T-cell (primary cell): ENCODE results near the gene P2RX4. TPM values are rescaled to one million over a fixed set of nuclear protein-coding genes. Genes with fewer than 3 reads are reported as not detected.
"Not testable (repeated sequence)": the region's sequence is repeated elsewhere in the genome, so short reads cannot be mapped to it uniquely, and the experiment has no call there.

Experiments
- ATAC-seq, 4 experiments: fragments of 200-7000 bp in 3 of 4; fragments of 150-1000 bp in 1 of 4; cut with Tn5 transposase; replicated peaks in 1 of 4; 1 replicate in 3 of 4; 2 replicates in 1 of 4; pipeline ENCODE4 v1.10.0; 2021; ENCODE audit warnings: moderate library complexity in 3 of 4, mild to moderate bottlenecking in 2 of 4, moderate number of reproducible peaks in 1 of 4
- CTCF ChIA-PET, 2 donors: fragments of 300-600 bp; sonication (Branson Sonifier 250); formaldehyde crosslinking; loops; one replicate each; lab custom pipeline; 2022; ENCODE audit warnings: antibody characterized with exemption in 2 of 2; lab: Charles Lee
- POLR2A ChIA-PET, 2 donors: fragments of 300-600 bp; sonication (Branson Sonifier 250); formaldehyde crosslinking; loops; one replicate each; lab custom pipeline; 2022; ENCODE audit warnings: antibody characterized with exemption in 2 of 2; lab: Charles Lee
- DNase-seq, 35 experiments: peaks; one replicate each; pipeline versions ENCODE4 v3.0.0 to v3.0.0-alpha.2; 2013 to 2023
- H3K27ac ChIP-seq: one replicate; pipeline ENCODE4 v1.5.1; 2013; ENCODE audit warnings: low read length
- H3K27me3 ChIP-seq, 2 experiments: replicated peaks in 1 of 2; 1 replicate in 1 of 2; 2 replicates in 1 of 2; pipeline versions ENCODE4 v1.6.1 to v1.7.0; 2013; ENCODE audit warnings: low read length in 1 of 2, mixed read lengths in 1 of 2; ENCODE audit not compliant: control insufficient read depth in 2 of 2, insufficient read depth in 2 of 2; ENCODE audit errors: extremely low read depth in 1 of 2
- H3K36me3 ChIP-seq, 2 donors: 1 replicate in 1 of 2; 2 replicates in 1 of 2; pipeline versions ENCODE4 v1.6.1 to v1.7.0; 2013; ENCODE audit warnings: low read length in 1 of 2; ENCODE audit not compliant: control insufficient read depth in 2 of 2, insufficient read depth in 1 of 2; ENCODE audit errors: extremely low read depth in 1 of 2
- H3K4me1 ChIP-seq, 2 experiments: 1 replicate in 1 of 2; 2 replicates in 1 of 2; pipeline versions ENCODE4 v1.6.1 to v1.7.0; 2013; ENCODE audit warnings: low read length in 2 of 2, mixed read lengths in 1 of 2; ENCODE audit not compliant: insufficient read depth in 2 of 2, control insufficient read depth in 1 of 2; ENCODE audit errors: extremely low read depth in 1 of 2
- H3K4me3 ChIP-seq, 2 donors: 1 replicate in 1 of 2; 2 replicates in 1 of 2; pipeline versions ENCODE4 v1.5.1 to v1.7.0; 2013; ENCODE audit warnings: mild to moderate bottlenecking in 2 of 2, low read length in 1 of 2, moderate library complexity in 1 of 2; ENCODE audit not compliant: control insufficient read depth in 1 of 2; ENCODE audit errors: extremely low read depth in 1 of 2
- H3K9me3 ChIP-seq: 2 replicates; pipeline ENCODE4 v1.7.0; 2013
- H3K27ac Mint-ChIP-seq, 2 donors: one replicate each; pipeline ENCODE4 v1.8.0; 2020 to 2021; ENCODE audit warnings: mild to moderate bottlenecking in 2 of 2, mixed read lengths in 2 of 2
- H3K27me3 Mint-ChIP-seq, 2 donors: one replicate each; pipeline ENCODE4 v1.8.0; 2021 to 2022; ENCODE audit warnings: mixed read lengths in 2 of 2
- H3K36me3 Mint-ChIP-seq: one replicate; pipeline ENCODE4 v1.8.0; 2021; ENCODE audit warnings: mixed read lengths
- H3K4me1 Mint-ChIP-seq, 3 donors: one replicate each; pipeline ENCODE4 v1.8.0; 2020 to 2022; ENCODE audit warnings: mixed read lengths in 3 of 3, mild to moderate bottlenecking in 1 of 3
- H3K4me3 Mint-ChIP-seq, 3 donors: one replicate each; pipeline ENCODE4 v1.8.0; 2020 to 2022; ENCODE audit warnings: mild to moderate bottlenecking in 3 of 3, mixed read lengths in 3 of 3, moderate library complexity in 3 of 3
- H3K9me3 Mint-ChIP-seq, 3 donors: one replicate each; pipeline ENCODE4 v1.8.0; 2020 to 2022; ENCODE audit warnings: mixed read lengths in 3 of 3
- WGBS: methylation state at CpG from one replicate; pipeline ENCODE4 v1.1.5; 2013; ENCODE audit warnings: missing lambda C conversion rate; ENCODE audit not compliant: insufficient coverage; 5-methylcytosine and 5-hydroxymethylcytosine counted together
- total RNA-seq, 35 experiments: library from RNA in 6 of 35; stranded (reverse) in 6 of 35; fragments of 120-200 nt in 1 of 35; gene quantifications; one replicate each; pipeline versions ENCODE4 v1.2.1 to v1.2.4 and lab custom pipeline; 2013 to 2026

The P2RX4 gene
- total RNA-seq, 5 donors from 2014 or later (not counting 1 experiment from before 2014, with no cell fraction given) = 36.2 to 62.3 (median 36.9) TPM

GRCh38 chr12:121223292-121224285 is 13.7 kb downstream of the P2RX4 start:
- H3K4me3 Mint-ChIP-seq = peak overlapping the region; percentile 34 to 79 (median 59)
- no peaks in the 10 kb centered on the region for H3K27me3 Mint-ChIP-seq
- 58% methylated on average over 15 of the region's 19 CpGs for WGBS
- Histone ChIP-seq H3K4me1 (peaks cover 24 to 54% of the 10 kb centered on the region in 2 experiments), H3K4me3 (peak overlapping the region in 1 of 2 donors; percentile 25), H3K27me3 (no peaks in the 10 kb centered on the region), H3K27ac (peak overlapping the region; percentile 79), H3K9me3 (no peaks in the 10 kb centered on the region), H3K36me3 (peaks cover 5 to 16% of the 10 kb centered on the region in 2 donors)
- peaks cover 24% of the 10 kb centered on the region for H3K36me3 Mint-ChIP-seq
- DNase-seq (peak in 25 of 35 experiments; percentile 9 to 64 (median 29)), ATAC-seq (peak; percentile 52 to 69 (median 63))
- ChIA-PET POLR2A (interaction anchor here in 1 of 2 donors (0.6 kb wide), 1 partner anchor 173 kb away, joined by 8 read pairs; no protein-coding TSS in a partner anchor), CTCF (interaction anchor here (0.5 to 1.6 kb wide), 4 partner anchors 17 to 164 kb away, joined by 3 to 5 read pairs (median 3); no protein-coding TSS in a partner anchor)
- peaks cover 48 to 62% (median 56%) of the 10 kb centered on the region in 3 donors for H3K4me1 Mint-ChIP-seq
- H3K27ac Mint-ChIP-seq = peak overlapping the region; percentile 94 to 98
- no peaks in the 10 kb centered on the region for H3K9me3 Mint-ChIP-seq

DNA sequence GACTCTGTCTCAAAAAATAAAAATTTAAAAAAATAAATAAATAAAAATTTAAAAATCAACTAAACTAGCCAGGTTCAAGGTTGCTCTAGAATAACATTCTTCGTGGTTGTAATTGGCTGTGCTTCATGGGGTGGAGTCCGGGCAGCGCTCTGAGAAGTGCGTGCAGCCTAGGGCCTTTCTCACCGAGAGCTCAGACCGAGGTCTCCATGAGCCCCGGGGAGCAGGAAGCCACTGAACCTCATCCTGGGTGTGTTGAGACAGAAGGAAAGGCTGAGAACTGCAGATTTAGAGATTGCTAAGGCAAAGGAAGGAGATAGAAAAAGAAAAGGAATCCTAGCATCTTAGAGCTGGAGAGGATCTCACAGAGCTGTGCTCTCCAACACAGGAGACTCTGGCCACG is 14.7 kb downstream of the P2RX4 start:
- Histone ChIP-seq H3K36me3 (peaks cover 0 to 20% of the 10 kb centered on the region in 2 donors), H3K27ac (peak overlapping the region; percentile 79), H3K9me3 (no peaks in the 10 kb centered on the region), H3K27me3 (no peaks in the 10 kb centered on the region), H3K4me3 (no peak overlapping the region), H3K4me1 (peaks cover 24 to 54% of the 10 kb centered on the region in 2 experiments)
- Mint-ChIP-seq H3K4me3 (peak overlapping the region; percentile 67 to 79 (median 68)), H3K27ac (peak overlapping the region; percentile 97 to 98), H3K27me3 (no peaks in the 10 kb centered on the region), H3K4me1 (peaks cover 49 to 56% (median 52%) of the 10 kb centered on the region in 3 donors), H3K36me3 (peaks cover 20% of the 10 kb centered on the region), H3K9me3 (no peaks in the 10 kb centered on the region)
- WGBS = 11% methylated on average over 6 of the region's 8 CpGs
- ATAC-seq (peak; percentile 81 to 87 (median 85)), DNase-seq (peak in 34 of 35 experiments; percentile 13 to 75 (median 42))
- ChIA-PET CTCF (interaction anchor here in 1 of 2 donors (0.5 to 1.6 kb wide), 3 partner anchors 16 to 165 kb away, joined by 3 to 5 read pairs (median 3); no protein-coding TSS in a partner anchor), POLR2A (interaction anchor here in 1 of 2 donors (0.5 kb wide), 1 partner anchor 72 kb away, joined by 7 read pairs; the partner anchor contains the start of gene CAMKK2)

- POLR2A ChIA-PET = no interaction called here
These were observed 16.5 kb downstream of the P2RX4 start for GRCh38 chr12:121226399-121226798.

DNA sequence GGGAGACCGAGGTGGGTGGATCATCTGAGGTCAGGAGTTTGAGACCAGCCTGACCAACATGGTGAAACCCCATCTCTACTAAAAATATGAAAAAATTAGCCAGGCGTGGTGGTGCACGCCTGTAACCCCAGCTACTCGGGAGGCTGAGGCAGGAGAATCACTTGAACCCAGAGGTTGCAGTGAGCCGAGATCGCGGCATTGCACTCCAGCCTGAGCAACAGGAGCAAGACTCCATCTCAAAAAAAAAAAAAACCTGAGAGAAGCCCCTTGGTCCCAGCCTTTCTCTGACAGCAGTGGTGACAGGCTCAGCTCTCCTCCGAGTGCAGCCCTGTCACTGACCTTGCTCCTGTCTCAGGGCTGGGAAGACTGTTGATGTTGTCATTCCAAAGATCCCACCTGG is 16.9 kb downstream of the P2RX4 start:
- Histone ChIP-seq H3K36me3 (peaks cover 0 to 28% of the 10 kb centered on the region in 2 donors), H3K4me1 (peaks cover 24 to 62% of the 10 kb centered on the region in 2 experiments), H3K27ac (peak overlapping the region; percentile 43)
- POLR2A ChIA-PET, DNase-seq, H3K27me3 Mint-ChIP-seq, H3K4me3 ChIP-seq, H3K9me3 Mint-ChIP-seq, ATAC-seq, H3K27me3 ChIP-seq, H3K9me3 ChIP-seq, CTCF ChIA-PET: not testable (repeated sequence)
- peak overlapping the region in 1 of 3 donors; percentile 49 for H3K4me3 Mint-ChIP-seq
- H3K36me3 Mint-ChIP-seq = peaks cover 27% of the 10 kb centered on the region
- H3K27ac Mint-ChIP-seq = peak overlapping the region; percentile 72 to 84
- H3K4me1 Mint-ChIP-seq = peaks cover 54 to 62% (median 55%) of the 10 kb centered on the region in 3 donors
- over 99% methylated on average over 7 of the region's 8 CpGs for WGBS

More at GRCh38 chr12:121226399-121226798, 16.5 kb downstream of the P2RX4 start:
- Mint-ChIP-seq H3K4me1 (peaks cover 58 to 65% (median 59%) of the 10 kb centered on the region in 3 donors), H3K36me3 (peaks cover 25% of the 10 kb centered on the region), H3K27me3 (no peaks in the 10 kb centered on the region), H3K9me3 (no peaks in the 10 kb centered on the region), H3K27ac (peak overlapping the region; percentile 72 to 84), H3K4me3 (peak overlapping the region in 1 of 3 donors; percentile 49)
- ATAC-seq = no peak
- H3K36me3 ChIP-seq = peaks cover 0 to 28% of the 10 kb centered on the region in 2 donors
- no peaks in the 10 kb centered on the region for H3K27me3 ChIP-seq
- H3K27ac ChIP-seq = peak overlapping the region; percentile 43
- peaks cover 24 to 62% of the 10 kb centered on the region in 2 experiments for H3K4me1 ChIP-seq
- no peak overlapping the region for H3K4me3 ChIP-seq
- no peaks in the 10 kb centered on the region for H3K9me3 ChIP-seq
- CTCF ChIA-PET = no interaction called here
- no peak for DNase-seq
- WGBS = 96% methylated on average over 5 of the region's 8 CpGs

DNA sequence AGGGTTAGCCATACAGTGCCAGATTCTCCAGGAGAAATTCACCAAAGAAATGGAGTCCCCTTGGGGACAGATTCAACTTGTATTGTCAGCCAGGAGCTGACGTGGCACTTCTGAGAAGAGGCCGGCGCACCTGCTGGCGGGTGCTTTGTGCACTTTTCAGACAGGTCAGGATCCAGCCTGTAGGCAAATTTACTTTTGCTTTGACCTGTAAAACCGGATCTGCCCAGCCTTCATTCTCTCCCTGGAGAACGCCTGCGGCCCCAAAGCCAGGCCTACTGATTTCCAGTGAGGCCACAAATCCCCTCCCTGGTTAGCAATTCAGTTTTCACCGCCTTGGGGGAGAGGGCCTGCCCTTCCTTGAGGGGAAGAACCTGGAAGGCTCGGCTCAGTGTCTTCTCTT is 17.4 kb downstream of the P2RX4 start:
- Histone ChIP-seq H3K27me3 (no peaks in the 10 kb centered on the region), H3K27ac (no peak overlapping the region), H3K4me3 (no peak overlapping the region), H3K9me3 (no peaks in the 10 kb centered on the region), H3K4me1 (peaks cover 24 to 62% of the 10 kb centered on the region in 2 experiments), H3K36me3 (peaks cover under 1 to 29% of the 10 kb centered on the region in 2 donors)
- no peak for ATAC-seq
- no peaks in the 10 kb centered on the region for H3K9me3 Mint-ChIP-seq
- ChIA-PET POLR2A (interaction anchor here in 1 of 2 donors (0.7 kb wide), 1 partner anchor 11 kb away, joined by 4 read pairs; no protein-coding TSS in a partner anchor), CTCF (no interaction called here)
- H3K36me3 Mint-ChIP-seq = peaks cover 30% of the 10 kb centered on the region
- peaks cover 53 to 60% (median 54%) of the 10 kb centered on the region in 3 donors for H3K4me1 Mint-ChIP-seq
- DNase-seq = no peak
- 97% methylated on average over 5 of the region's 9 CpGs for WGBS
- H3K4me3 Mint-ChIP-seq = no peak overlapping the region
- H3K27ac Mint-ChIP-seq = peak overlapping the region; percentile 69 to 84
- H3K27me3 Mint-ChIP-seq = no peaks in the 10 kb centered on the region
